HG03354 (cell line): Measurements from ENCODE around the gene MALRD1.

Experiments used
- ATAC-seq: cut with Tn5 transposase; IDR thresholded peaks from one replicate; pipeline ENCODE4 v1.9.1; 2021; ENCODE audit warnings: mild to moderate bottlenecking; ENCODE audit not compliant: unreplicated experiment, poor library complexity, severe bottlenecking

Gene MALRD1

GRCh38 chr10:19325581-19325980 lies 277.0 kb downstream of the MALRD1 start:
- ATAC-seq, result no peak

GRCh38 chr10:19328582-19328981 lies 280.0 kb downstream of the MALRD1 start:
- ATAC-seq, result no peak

- ATAC-seq, result no peak
Observed at GRCh38 chr10:19329475-19329874, 280.9 kb downstream of the MALRD1 start.

- ATAC-seq, result no peak
Observed at GRCh38 chr10:19332304-19332703, 283.7 kb downstream of the MALRD1 start.

- ATAC-seq, result no peak
Observed at GRCh38 chr10:19333631-19334030, 285.0 kb downstream of the MALRD1 start.

- no peak for ATAC-seq
Observed at GRCh38 chr10:19347621-19348020, 299.0 kb downstream of the MALRD1 start.

GRCh38 chr10:19367176-19367575 lies 318.6 kb downstream of the MALRD1 start:
- ATAC-seq, result no peak

GRCh38 chr10:19373988-19374387 lies 325.4 kb downstream of the MALRD1 start:
- ATAC-seq, result no peak

- no peak for ATAC-seq
Observed at GRCh38 chr10:19385846-19386450, 337.3 kb downstream of the MALRD1 start.

- no peak for ATAC-seq
Observed at GRCh38 chr10:19408924-19409323, 360.3 kb downstream of the MALRD1 start.

GRCh38 chr10:19411119-19411518 lies 362.5 kb downstream of the MALRD1 start:
- ATAC-seq, result no peak

- ATAC-seq, result no peak
Observed at GRCh38 chr10:19412531-19412930, 363.9 kb downstream of the MALRD1 start.

GRCh38 chr10:19416164-19416563 lies 367.6 kb downstream of the MALRD1 start:
- ATAC-seq, result no peak

- no peak for ATAC-seq
Observed at GRCh38 chr10:19417740-19418139, 369.1 kb downstream of the MALRD1 start.

- ATAC-seq, result no peak
Observed at GRCh38 chr10:19421674-19422073, 373.1 kb downstream of the MALRD1 start.

- ATAC-seq, result no peak
Observed at GRCh38 chr10:19426034-19426433, 377.4 kb downstream of the MALRD1 start.

GRCh38 chr10:19431622-19432351 lies 383.2 kb downstream of the MALRD1 start:
- ATAC-seq, result no peak

- ATAC-seq, result no peak
Observed at GRCh38 chr10:19449860-19450259, 401.3 kb downstream of the MALRD1 start.

GRCh38 chr10:19451356-19451755 lies 402.8 kb downstream of the MALRD1 start:
- ATAC-seq, result no peak

GRCh38 chr10:19451937-19452336 lies 403.3 kb downstream of the MALRD1 start:
- ATAC-seq, result no peak

GRCh38 chr10:19453967-19454366 lies 405.4 kb downstream of the MALRD1 start:
- ATAC-seq, result no peak

- ATAC-seq, result no peak
Observed at GRCh38 chr10:19461588-19461987, 413.0 kb downstream of the MALRD1 start.
